NT2/D1 (cell line): Measurements from ENCODE around the gene TMBIM1.

ENCODE experiments used
- SUZ12 ChIP-seq: IDR thresholded peaks from 2 replicates; pipeline ENCODE4 v1.6.1; 2011; ENCODE audit not compliant: insufficient read length, insufficient read depth; ENCODE audit errors: extremely low read depth
- YY1 ChIP-seq: IDR thresholded peaks from 2 replicates; pipeline ENCODE4 v1.6.1; 2011; ENCODE audit not compliant: insufficient read length, insufficient read depth
- ZNF274 ChIP-seq: IDR thresholded peaks from 2 replicates; pipeline ENCODE4 v1.6.1; 2011; ENCODE audit warnings: mild to moderate bottlenecking, low read depth, low read length

DNA sequence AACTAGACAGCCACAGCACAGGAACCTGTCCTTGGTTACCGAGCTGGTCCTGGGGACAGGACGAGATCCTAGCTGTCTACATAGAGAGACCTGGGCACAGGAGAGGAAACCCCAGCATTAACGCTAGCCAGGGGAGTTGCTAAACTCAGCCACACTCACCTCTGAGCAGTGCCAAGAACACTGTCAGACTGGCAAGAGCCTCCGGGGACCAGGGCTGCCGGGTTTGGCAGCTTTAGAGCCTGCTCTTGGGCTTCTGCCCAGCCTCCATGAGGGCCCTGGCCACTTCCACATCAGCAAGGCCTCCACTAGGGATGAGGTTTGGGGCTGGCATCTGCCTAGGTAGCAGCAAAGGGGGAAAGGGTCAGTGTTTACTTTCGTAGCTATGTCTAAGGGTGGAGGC lies 6.7 kb downstream of the TMBIM1 start:
- TF ChIP-seq YY1 (no peak), SUZ12 (no peak), ZNF274 (no peak)
